GM21526 (cell line): ENCODE results near the gene CTBP2.
"Not testable (repeated sequence)": the region's sequence is repeated elsewhere in the genome, so short reads cannot be mapped to it uniquely, and the experiment has no call there.

Experiments used
- ATAC-seq: cut with Tn5 transposase; IDR thresholded peaks from one replicate; pipeline ENCODE4 v1.9.1; 2021; ENCODE audit warnings: moderate library complexity; ENCODE audit not compliant: unreplicated experiment, low FRiP score

CTBP2 gene

GRCh38 chr10:125076121-125076825 is 84.1 kb downstream of the CTBP2 start:
- no peak for ATAC-seq

DNA sequence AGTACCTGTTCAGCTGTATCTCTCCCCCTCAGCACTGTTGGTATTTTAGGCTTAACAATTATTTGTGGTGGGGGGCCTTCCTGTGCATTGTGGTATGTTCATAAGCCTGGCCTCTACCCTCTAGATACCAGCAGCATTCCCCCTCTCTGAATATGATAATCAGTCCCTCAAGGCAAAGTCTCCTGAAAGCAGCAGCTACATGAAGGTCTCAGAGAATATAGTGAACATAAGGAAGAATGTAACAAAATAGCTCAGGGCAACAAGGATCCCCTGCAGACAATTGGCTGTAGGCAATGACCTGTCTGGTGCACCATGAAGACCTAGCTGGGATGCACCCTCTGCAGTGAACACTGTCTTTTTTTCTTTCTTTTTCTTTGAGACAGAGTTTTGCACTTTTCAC is 86.4 kb downstream of the CTBP2 start:
- ATAC-seq = no peak

DNA sequence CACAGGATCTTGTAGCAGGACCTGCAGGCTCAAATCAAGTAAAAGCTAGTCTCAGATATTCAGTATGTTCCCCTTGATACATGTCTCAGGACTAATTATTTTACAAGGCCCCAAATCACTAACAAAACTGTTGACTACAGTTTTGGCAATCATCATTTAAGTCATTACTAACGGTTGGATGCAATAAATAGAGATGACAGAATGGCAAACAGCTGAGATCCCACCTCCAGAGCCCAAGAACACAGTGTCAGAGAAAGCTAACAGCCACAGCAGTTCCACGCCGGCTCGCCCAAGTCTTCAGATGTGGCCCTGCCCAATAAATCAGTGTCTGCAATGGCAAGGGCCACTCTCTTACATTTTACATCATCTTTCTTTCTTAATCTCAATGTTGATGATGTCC is 87.6 kb downstream of the CTBP2 start:
- ATAC-seq = no peak

GRCh38 chr10:125071008-125071407 is 89.4 kb downstream of the CTBP2 start:
- no peak for ATAC-seq

- ATAC-seq = no peak
Measured at GRCh38 chr10:125068406-125068805, 92.0 kb downstream of the CTBP2 start.

DNA sequence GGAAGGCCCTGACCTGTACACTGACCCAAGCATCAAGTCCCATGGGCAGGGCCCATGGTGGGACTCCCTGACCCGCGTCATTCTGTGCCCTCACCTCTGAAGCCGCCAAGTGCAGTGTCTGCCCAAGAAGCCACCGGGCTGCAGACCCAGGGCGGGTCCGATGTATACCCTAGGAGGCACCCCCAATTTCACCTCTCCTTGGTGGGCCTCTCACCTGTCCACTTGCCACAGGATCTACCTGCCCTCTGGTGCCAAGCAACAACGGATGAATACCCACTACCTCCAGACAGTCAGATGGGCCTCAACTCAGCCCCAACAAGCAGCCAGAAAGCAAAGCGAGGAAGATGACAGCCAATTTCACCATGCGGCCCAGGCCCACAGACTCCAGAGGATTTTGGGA is 92.6 kb downstream of the CTBP2 start:
- no peak for ATAC-seq

DNA sequence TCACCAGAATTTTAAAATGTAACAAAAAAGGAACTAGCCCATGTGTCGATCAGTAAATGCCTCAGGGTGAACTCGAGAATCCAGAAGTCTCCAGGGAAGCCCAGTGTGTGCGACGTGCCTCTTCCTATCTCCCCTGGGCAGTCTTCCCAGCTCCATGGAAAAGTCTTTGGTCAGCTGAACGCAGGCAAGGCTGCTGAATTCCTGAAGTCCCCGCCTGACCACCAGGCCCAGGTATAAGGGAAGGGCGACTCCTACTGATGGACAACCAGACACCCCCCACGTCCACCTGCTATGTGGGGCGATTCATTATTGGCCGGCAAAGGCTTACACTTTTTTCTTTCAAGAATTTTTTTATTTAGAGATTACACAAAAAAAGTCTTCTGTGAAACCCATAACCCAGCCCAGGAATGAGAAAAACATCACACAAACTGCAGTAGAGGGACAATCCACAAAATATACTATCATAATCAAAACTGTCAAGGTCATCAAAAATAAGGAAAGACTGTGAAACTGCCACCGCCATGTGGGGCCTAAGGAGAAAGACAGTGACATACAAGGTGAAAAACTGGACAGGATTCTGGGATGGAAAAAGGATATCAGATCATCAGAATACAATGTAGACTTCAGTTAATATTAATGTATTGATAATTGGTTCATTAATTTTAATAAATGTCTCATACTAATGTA is 93.5 kb downstream of the CTBP2 start:
- no peak for ATAC-seq

GRCh38 chr10:125064681-125065492 is 95.5 kb downstream of the CTBP2 start:
- ATAC-seq = peak; percentile 89

DNA sequence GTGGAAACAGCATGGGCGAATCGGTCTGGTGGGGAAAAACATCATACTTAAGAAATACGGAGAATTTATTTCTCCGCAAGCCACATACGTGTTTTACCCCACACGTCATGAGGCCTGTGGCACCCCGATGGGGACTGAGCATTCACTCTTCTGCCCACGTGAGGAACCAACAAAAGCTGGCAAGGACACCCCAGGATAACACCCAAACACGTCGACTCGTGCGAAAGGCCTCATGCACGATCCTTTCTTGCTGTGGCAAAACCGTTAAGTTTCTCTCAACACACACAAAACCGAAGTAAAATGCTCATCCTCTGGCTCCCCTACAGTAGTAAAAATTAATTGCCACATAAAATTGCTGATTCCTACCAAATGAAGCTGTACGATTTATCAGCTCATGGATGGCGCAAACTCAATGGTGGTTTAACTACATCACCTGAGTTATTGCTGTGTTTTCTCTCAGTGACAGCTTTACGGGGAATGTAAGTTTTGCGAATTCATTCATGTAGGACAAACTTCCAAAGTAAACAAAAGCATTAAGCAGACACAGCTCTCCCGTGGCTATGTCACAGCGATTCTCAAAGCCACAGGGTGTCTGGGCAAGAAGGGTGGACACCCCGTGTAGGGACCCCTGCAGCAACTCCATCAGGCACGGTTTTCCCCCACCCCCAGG is 97.0 kb downstream of the CTBP2 start:
- no peak for ATAC-seq

- no peak for ATAC-seq
Measured at GRCh38 chr10:125062914-125063230, 97.5 kb downstream of the CTBP2 start.

DNA sequence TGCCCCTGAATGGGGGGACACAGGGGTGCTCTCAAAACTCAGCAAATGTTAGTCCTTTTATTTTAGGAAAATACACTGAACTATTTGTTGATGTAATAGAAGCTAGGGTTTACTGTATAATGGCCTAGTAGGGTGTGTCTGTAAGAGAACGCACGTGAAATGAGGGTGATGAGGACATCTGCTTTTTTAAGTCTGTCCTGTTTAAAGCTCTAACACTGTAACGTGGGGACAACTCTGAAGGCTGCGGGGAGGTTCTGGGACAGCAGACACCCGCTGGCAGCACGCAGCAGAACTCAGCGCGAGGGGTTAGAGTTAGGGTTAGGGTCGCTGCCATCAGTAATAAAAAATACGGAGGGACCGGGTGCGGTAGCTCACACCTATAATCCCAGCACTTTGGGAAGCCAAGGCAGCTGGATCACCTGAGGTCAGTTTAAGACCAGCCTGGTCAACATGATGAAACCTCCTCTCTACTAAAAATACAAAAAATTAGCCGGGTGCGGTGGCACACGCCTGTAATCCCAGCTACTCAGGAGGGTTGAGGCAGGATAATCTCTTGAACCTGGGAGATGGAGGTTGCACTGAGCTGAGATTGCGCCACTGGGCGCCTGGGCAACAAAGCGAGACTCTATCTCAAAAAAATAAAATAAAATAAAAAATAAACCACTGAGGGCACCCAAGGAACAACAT is 98.0 kb downstream of the CTBP2 start:
- ATAC-seq = no peak

- ATAC-seq = peak; percentile 36
Measured at GRCh38 chr10:125061557-125062226, 98.7 kb downstream of the CTBP2 start.

DNA sequence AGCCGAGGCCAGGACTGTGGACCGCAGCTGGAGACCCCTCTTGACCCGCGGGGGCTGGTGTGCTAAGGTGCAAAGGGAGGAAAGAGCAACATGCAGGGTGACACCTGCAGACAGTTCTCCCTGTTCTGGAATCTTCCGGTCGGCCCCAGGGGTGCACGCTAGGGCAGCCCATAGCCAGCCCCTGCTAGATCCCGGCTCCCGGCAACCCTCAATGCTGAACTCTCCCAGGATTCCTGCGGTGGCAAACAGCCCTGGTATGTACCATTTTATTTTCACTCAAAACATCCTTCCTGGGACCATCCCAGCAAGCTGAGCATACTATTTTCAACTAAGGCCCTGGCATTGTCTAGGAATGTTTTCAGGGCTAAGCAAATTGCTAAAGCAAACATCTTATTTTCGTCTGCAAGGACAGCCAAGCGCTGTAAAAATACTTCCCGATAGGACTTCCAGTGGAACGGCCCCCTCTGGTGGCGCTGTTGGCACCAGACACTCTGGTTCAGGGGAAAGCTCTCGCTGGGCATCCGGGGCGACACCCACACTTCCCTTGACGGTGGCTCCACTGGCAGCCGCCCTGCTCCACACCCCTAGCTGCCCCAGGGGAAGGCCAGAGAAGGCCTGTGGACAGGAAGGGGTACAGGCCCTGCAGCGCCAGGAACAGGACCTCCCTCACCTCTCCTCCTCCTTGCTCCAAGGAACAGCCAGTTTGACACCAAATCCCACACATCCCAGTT is 99.4 kb downstream of the CTBP2 start:
- ATAC-seq = no peak

DNA sequence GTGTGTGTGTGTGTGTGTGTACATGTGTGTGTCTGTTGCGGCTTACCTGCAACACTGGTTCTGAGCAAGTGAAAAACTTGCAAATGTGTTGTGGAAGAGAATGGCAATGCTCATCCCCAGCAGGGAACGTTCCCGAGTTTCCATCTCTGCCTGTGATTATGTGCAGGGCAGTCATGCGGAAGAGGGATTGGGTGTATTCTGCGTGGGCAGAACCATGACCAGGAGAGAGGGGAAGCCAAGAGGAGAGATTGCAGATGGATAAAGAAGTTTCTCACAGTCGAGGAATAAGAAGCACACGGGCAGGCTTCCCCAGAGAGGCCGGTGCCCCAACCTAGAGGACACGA is 99.9 kb downstream of the CTBP2 start:
- no peak for ATAC-seq

DNA sequence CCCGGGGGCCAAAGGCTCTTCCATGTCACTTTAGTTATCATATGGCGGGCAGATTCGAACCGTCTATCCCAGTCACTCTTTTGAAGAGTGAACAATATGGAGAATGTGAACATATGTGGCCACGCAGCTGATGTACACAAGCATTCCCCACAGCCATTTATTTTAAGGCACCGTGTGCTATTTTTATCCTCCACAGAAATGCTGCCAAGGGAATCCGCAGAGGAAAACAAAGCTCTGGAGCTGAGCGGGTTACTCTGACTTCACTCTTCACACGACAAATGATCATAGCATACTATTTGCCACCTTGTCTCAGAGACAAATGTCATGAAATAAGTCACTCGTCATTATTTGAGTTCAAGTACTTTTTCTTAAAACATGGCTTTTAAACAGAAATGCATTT is 100.3 kb downstream of the CTBP2 start:
- ATAC-seq = no peak

GRCh38 chr10:125059348-125059747 is 101.0 kb downstream of the CTBP2 start:
- ATAC-seq = not testable (repeated sequence)

DNA sequence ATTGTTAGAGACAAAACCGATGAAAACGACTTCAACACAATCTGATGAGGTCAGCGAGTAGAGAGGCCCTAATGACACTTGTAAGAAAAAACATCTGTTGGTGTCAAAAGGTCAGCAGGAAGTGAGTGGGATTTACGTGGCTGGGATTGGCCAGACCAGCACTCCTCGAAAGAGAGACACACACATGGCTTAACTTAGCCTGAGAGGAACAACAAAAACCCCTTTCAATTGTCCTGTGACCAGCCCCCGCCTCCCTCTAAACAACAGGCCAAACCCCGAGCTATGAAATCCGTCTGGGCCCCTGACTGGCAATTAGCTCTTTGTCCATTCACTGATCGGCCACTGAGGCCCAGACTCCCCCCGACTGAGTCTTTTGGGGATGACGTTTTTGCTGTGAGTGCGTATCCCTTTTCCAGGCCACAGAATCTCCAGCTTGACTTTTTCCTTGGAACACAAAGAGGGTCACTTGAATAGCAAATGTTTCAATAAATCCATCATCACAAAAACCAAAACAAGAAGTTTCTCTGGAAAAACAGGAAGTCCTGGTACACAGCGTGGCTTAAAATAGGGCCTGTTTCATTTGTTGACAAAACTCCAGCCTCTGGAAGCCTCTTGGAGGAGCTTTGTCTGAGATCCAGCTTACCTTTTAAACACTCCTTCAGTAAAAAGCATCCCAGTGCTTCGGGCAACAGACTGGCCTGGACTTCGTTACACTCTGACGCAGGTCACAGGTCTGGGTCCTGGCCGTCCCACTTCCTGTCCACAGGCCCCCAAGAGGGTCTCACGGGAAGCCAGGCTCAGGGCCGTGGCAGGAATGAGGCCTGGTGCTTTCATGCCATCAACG is 103.0 kb downstream of the CTBP2 start:
- ATAC-seq = no peak
